H1 (cell line): ENCODE measurements around the gene INPP5A. TPM values are rescaled to one million over a fixed set of nuclear protein-coding genes. Genes with fewer than 3 reads are reported as not detected.

ENCODE experiments used
- CTCF ChIA-PET: fragments of 300-600 bp; sonication (Branson Sonifier 250); formaldehyde crosslinking; loops from one replicate; lab custom pipeline; 2021; ENCODE audit not compliant: partially characterized antibody; lab: Charles Lee
- POLR2A ChIA-PET: fragments of 300-600 bp; sonication (Branson Sonifier 250); formaldehyde crosslinking; loops from one replicate; lab custom pipeline; 2021; ENCODE audit warnings: inconsistent platforms; ENCODE audit not compliant: partially characterized antibody; lab: Charles Lee
- DNase-seq, 2 experiments: peaks; one replicate each; pipeline versions ENCODE4 v3.0.0 to v3.0.0-alpha.2; 2010 to 2022; ENCODE audit warnings: low spot score in 2 of 2, low read depth in 1 of 2, mixed read lengths in 1 of 2
- FAIRE-seq: peaks from 2 replicates; lab custom pipeline; 2011; peaks lifted over from hg19 to GRCh38; lab: Jason Lieb, UNC
- H2AFZ ChIP-seq: 2 replicates; pipeline ENCODE4 v1.8.1; 2012; ENCODE audit warnings: low read length, inconsistent platforms
- H2AK5ac ChIP-seq: 2 replicates; pipeline ENCODE4 v1.6.1; 2013; ENCODE audit warnings: low read depth, low read length
- H2BK120ac ChIP-seq: replicated peaks from 2 replicates; pipeline ENCODE3; 2013; ENCODE audit warnings: low read depth, low read length, inconsistent platforms
- H2BK12ac ChIP-seq: 2 replicates; pipeline ENCODE4 v1.6.1; 2013; ENCODE audit warnings: low read depth, low read length
- H2BK15ac ChIP-seq: 2 replicates; pipeline ENCODE4 v1.6.1; 2013; ENCODE audit warnings: low read length
- H2BK20ac ChIP-seq: 2 replicates; pipeline ENCODE4 v1.6.1; 2013; ENCODE audit warnings: low read length
- H2BK5ac ChIP-seq: 2 replicates; pipeline ENCODE4 v1.6.1; 2013; ENCODE audit warnings: low read depth, low read length
- H3K14ac ChIP-seq: 2 replicates; pipeline ENCODE4 v1.6.1; 2013; ENCODE audit warnings: inconsistent platforms; ENCODE audit not compliant: insufficient read length
- H3K18ac ChIP-seq: 2 replicates; pipeline ENCODE4 v1.6.1; 2013; ENCODE audit warnings: low read length; ENCODE audit errors: extremely low read depth
- H3K23ac ChIP-seq: 2 replicates; pipeline ENCODE4 v1.6.1; 2013; ENCODE audit warnings: inconsistent platforms; ENCODE audit not compliant: insufficient read length
- H3K23me2 ChIP-seq: 2 replicates; pipeline ENCODE4 v1.6.1; 2013; ENCODE audit warnings: low read depth, low read length
- H3K27ac ChIP-seq: 2 replicates; pipeline ENCODE4 v1.6.1; 2011; ENCODE audit warnings: low read depth, low read length, inconsistent platforms
- H3K27me3 ChIP-seq, 4 experiments: replicated peaks in 1 of 4; 1 replicate in 1 of 4; 2 replicates in 3 of 4; pipeline versions ENCODE4 v1.6.1 to v1.8.1; 2011 to 2013; ENCODE audit warnings: low read length in 3 of 4, mild to moderate bottlenecking in 3 of 4, inconsistent platforms in 2 of 4, mixed read lengths in 2 of 4, moderate library complexity in 1 of 4; ENCODE audit not compliant: control insufficient read depth in 3 of 4, insufficient read depth in 3 of 4; ENCODE audit errors: extremely low read depth in 1 of 4
- H3K36me3 ChIP-seq, 4 experiments: 2 replicates each; pipeline versions ENCODE4 v1.6.1 to v1.8.1; 2011 to 2013; ENCODE audit warnings: mild to moderate bottlenecking in 4 of 4, low read length in 3 of 4, moderate library complexity in 2 of 4, control low read depth in 1 of 4, inconsistent platforms in 1 of 4; ENCODE audit not compliant: insufficient read depth in 4 of 4, control insufficient read depth in 2 of 4
- H3K4ac ChIP-seq: replicated peaks from 2 replicates; pipeline ENCODE3; 2013; ENCODE audit warnings: low read length, low read depth, mixed read lengths, inconsistent platforms; ENCODE audit not compliant: insufficient read length
- H3K4me1 ChIP-seq, 4 experiments: replicated peaks in 1 of 4; 1 replicate in 1 of 4; 2 replicates in 3 of 4; pipeline versions ENCODE4 v1.6.1 to v1.8.1; 2011 to 2013; ENCODE audit warnings: low read length in 3 of 4, inconsistent platforms in 2 of 4, mixed read lengths in 1 of 4; ENCODE audit not compliant: insufficient read depth in 4 of 4, control insufficient read depth in 3 of 4
- H3K4me2 ChIP-seq, 2 experiments: 2 replicates each; pipeline versions ENCODE4 v1.6.1 to v1.8.1; 2011 to 2013; ENCODE audit warnings: low read depth in 2 of 2, low read length in 2 of 2, control low read depth in 1 of 2, inconsistent platforms in 1 of 2, mild to moderate bottlenecking in 1 of 2; ENCODE audit not compliant: insufficient read depth in 1 of 2
- H3K4me3 ChIP-seq, 4 experiments: fragments of 200-600, 300-600 bp in 1 of 4; sonication (generic), shearing (Covaris generic), sonication (Bioruptor Twin) in 1 of 4; 2 replicates each; pipeline versions ENCODE4 v1.5.1 to v1.8.1; 2011 to 2016; ENCODE audit warnings: low read length in 4 of 4, low read depth in 3 of 4, control low read depth in 2 of 4, inconsistent platforms in 2 of 4, mild to moderate bottlenecking in 2 of 4, mixed read lengths in 1 of 4, moderate library complexity in 1 of 4; ENCODE audit not compliant: insufficient read depth in 2 of 4; ENCODE audit errors: extremely low read depth in 1 of 4
- H3K56ac ChIP-seq: replicated peaks from 2 replicates; pipeline ENCODE3; 2013; ENCODE audit warnings: low read depth, mild to moderate bottlenecking, mixed read lengths, low read length, inconsistent platforms; ENCODE audit not compliant: insufficient read length
- H3K79me1 ChIP-seq: 2 replicates; pipeline ENCODE4 v1.6.1; 2013; ENCODE audit warnings: low read depth, low read length, control low read depth
- H3K79me2 ChIP-seq, 2 experiments: 2 replicates each; pipeline versions ENCODE4 v1.6.1 to v1.8.1; 2012 to 2013; ENCODE audit warnings: low read length in 2 of 2, mild to moderate bottlenecking in 2 of 2, inconsistent platforms in 1 of 2; ENCODE audit not compliant: insufficient read depth in 2 of 2, control insufficient read depth in 1 of 2
- H3K9ac ChIP-seq, 4 experiments: replicated peaks in 1 of 4; 1 replicate in 1 of 4; 2 replicates in 3 of 4; pipeline versions ENCODE4 v1.6.1 to v1.8.1; 2011 to 2013; ENCODE audit warnings: low read depth in 3 of 4, low read length in 3 of 4, control low read depth in 2 of 4, mild to moderate bottlenecking in 2 of 4, moderate library complexity in 2 of 4, inconsistent platforms in 1 of 4; ENCODE audit errors: extremely low read depth in 1 of 4
- H3K9me3 ChIP-seq, 2 experiments: 2 replicates each; pipeline versions ENCODE4 v1.6.1 to v1.8.1; 2012 to 2013; ENCODE audit warnings: mild to moderate bottlenecking in 2 of 2, moderate library complexity in 2 of 2, control low read depth in 1 of 2, inconsistent platforms in 1 of 2, low read depth in 1 of 2, low read length in 1 of 2, mixed read lengths in 1 of 2; ENCODE audit not compliant: insufficient read depth in 2 of 2
- H4K20me1 ChIP-seq, 2 experiments: replicated peaks in 1 of 2; 2 replicates each; pipeline versions ENCODE3 to v1.8.1; 2011 to 2013; ENCODE audit warnings: inconsistent platforms in 2 of 2, low read length in 2 of 2, mild to moderate bottlenecking in 1 of 2; ENCODE audit not compliant: insufficient read depth in 2 of 2, control insufficient read depth in 1 of 2
- H4K5ac ChIP-seq: 2 replicates; pipeline ENCODE4 v1.6.1; 2013; ENCODE audit warnings: low read length, low read depth, mixed read lengths, inconsistent platforms; ENCODE audit not compliant: insufficient read length
- H4K8ac ChIP-seq: 2 replicates; pipeline ENCODE4 v1.8.0; 2013; ENCODE audit warnings: mild to moderate bottlenecking, moderate library complexity, low read length, inconsistent platforms; ENCODE audit not compliant: insufficient read depth; ENCODE audit errors: extremely low read depth
- H4K91ac ChIP-seq: replicated peaks from 2 replicates; pipeline ENCODE3; 2013; ENCODE audit warnings: low read length, mixed read lengths, inconsistent platforms; ENCODE audit not compliant: insufficient read length
- BCL11A ChIP-seq, 2 experiments: IDR thresholded peaks; one replicate each; pipeline ENCODE4 v1.6.1; 2011; ENCODE audit warnings: low read depth in 2 of 2, low read length in 2 of 2, mild to moderate bottlenecking in 2 of 2
- FOSL1 ChIP-seq: IDR thresholded peaks from 2 replicates; pipeline ENCODE4 v1.6.1; 2011; ENCODE audit warnings: mild to moderate bottlenecking, low read depth, low read length, moderate library complexity; ENCODE audit not compliant: insufficient read depth
- MAFK ChIP-seq: IDR thresholded peaks from 2 replicates; pipeline ENCODE4 v1.6.1; 2012; ENCODE audit warnings: low read depth, mild to moderate bottlenecking, improper control_type of control experiment, low read length
- WGBS, 2 experiments: shearing (Covaris generic) in 1 of 2; methylation state at CpG; one replicate each; pipeline versions ENCODE4 v1.1.6 to v1.1.7; 2013 to 2015; ENCODE audit warnings: low lambda C conversion rate in 2 of 2, mixed read lengths in 2 of 2, inconsistent platforms in 1 of 2, low coverage in 1 of 2, missing lambda C conversion rate in 1 of 2; ENCODE audit not compliant: insufficient replicate concordance in 2 of 2, insufficient coverage in 1 of 2, insufficient read length in 1 of 2; ENCODE audit errors: extremely low coverage in 1 of 2, missing lambda C conversion rate in 1 of 2; 5-methylcytosine and 5-hydroxymethylcytosine counted together
- polyA plus RNA-seq, 7 experiments: library from polyadenylated mRNA; depleted of rRNA in 3 of 7; stranded (reverse) in 5 of 7; unstranded in 2 of 7; fragments of >200 nt in 5 of 7; fragments of 200-250 nt in 2 of 7; gene quantifications; 1 replicate in 5 of 7; 2 replicates in 1 of 7; 4 replicates in 1 of 7; pipeline versions ENCODE4 v1.2.1 to v1.2.3, GENCODE V29; 2011 to 2013; ENCODE audit warnings: missing spikeins in 2 of 7, mixed read lengths in 2 of 7
- total RNA-seq: library from RNA; stranded (reverse); fragmentation: NEBNext Ultra II Directional; extraction: Animal tissue kit (Norgen Biotek cat#: 25700); gene quantifications from 2 replicates; pipeline ENCODE4 v1.2.1, GENCODE V29; 2021

INPP5A gene
- total and polyA plus RNA-seq, 2 of the 8 experiments (the other 6 are each of a cell fraction or from before 2014, with no cell fraction given): 19.7 to 27.5 TPM

DNA sequence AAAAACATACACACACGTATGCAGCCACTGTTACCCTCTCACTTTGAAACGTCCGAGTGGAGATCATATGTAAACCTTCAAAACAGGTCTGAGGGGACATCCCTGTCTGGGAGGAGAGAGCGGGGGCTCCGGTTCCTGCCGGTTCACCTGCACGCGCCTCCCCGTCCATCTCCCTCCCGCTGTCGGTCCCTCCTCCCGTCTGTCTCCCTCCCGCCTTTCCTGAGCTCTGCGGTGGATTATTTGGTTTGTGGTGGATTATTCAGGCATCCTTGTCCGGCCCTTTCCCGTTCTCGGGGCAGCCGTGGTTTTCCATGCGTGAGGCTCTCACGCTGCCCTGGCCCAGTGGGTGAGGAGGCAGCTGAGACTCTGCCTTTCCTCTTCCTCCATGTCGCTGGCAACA lies 188.6 kb downstream of the INPP5A start:
- H3K4me2 ChIP-seq: no peak overlapping the region
- DNase-seq (no peak), FAIRE-seq (no peak)
- no peak overlapping the region for H3K27ac ChIP-seq
- no peaks in the 10 kb centered on the region for H3K23me2 ChIP-seq
- 0 out of 7 replicates have a peak, but pooled peaks cover 0 to 2% (median 0%) of the 10 kb centered on the region in 4 experiments for H3K27me3 ChIP-seq
- no peak overlapping the region for H2BK20ac ChIP-seq
- H3K56ac ChIP-seq: no peak overlapping the region
- H4K8ac ChIP-seq: no peak overlapping the region
- H3K4me1 ChIP-seq: no peaks in the 10 kb centered on the region; a peak in 1 of 7 replicates
- no peaks in the 10 kb centered on the region for H3K79me2 ChIP-seq
- peaks cover 1 to 2% of the 10 kb centered on the region in 2 experiments for H4K20me1 ChIP-seq
- ChIA-PET CTCF (no interaction called here), POLR2A (no interaction called here)
- no peaks in the 10 kb centered on the region for H3K9me3 ChIP-seq
- no peak overlapping the region for H3K23ac ChIP-seq
- TF ChIP-seq MAFK (no peak), FOSL1 (no peak), BCL11A (IDR thresholded peaks at IDR 0.05; ENCODE audit: low read depth in 2 of 2, low read length in 2 of 2) (no peak)
- no peak overlapping the region for H2BK5ac ChIP-seq
- no peak overlapping the region for H4K91ac ChIP-seq
- H2BK15ac ChIP-seq: no peak overlapping the region
- H2AK5ac ChIP-seq: no peak overlapping the region; the same call in 1 of the 2 replicates
- H2BK12ac ChIP-seq: no peak overlapping the region
- H3K18ac ChIP-seq: no peak overlapping the region
- no peaks in the 10 kb centered on the region for H3K36me3 ChIP-seq
- no peak overlapping the region for H2AFZ ChIP-seq
- no peaks in the 10 kb centered on the region for H3K79me1 ChIP-seq
- no peak overlapping the region for H3K9ac ChIP-seq
- H3K14ac ChIP-seq: no peak overlapping the region
- H3K4me3 ChIP-seq: no peak overlapping the region
- H2BK120ac ChIP-seq: no peak overlapping the region
- 99% methylated on average over 20 of the region's 21 CpGs; no CpG with 5 or more reads in 1 of the 2 experiments for WGBS, 2 experiments
- H3K4ac ChIP-seq: no peak overlapping the region
- no peak overlapping the region for H4K5ac ChIP-seq
